Neural cell (in vitro differentiated cells): ENCODE results near the gene KLF9.

Experiments used
- CTCF ChIP-seq: fragments of 450-650 bp; IDR thresholded peaks from 2 replicates; pipeline ENCODE4 v1.5.1; 2014; ENCODE audit warnings: antibody characterized with exemption, mild to moderate bottlenecking, moderate library complexity; ENCODE audit not compliant: poor library complexity, severe bottlenecking
- EP300 ChIP-seq: fragments of 450-650 bp; conservative IDR thresholded peaks from 2 replicates; pipeline ENCODE4 v1.6.1; 2014; ENCODE audit warnings: antibody characterized with exemption, mild to moderate bottlenecking, moderate library complexity; ENCODE audit not compliant: poor library complexity, severe bottlenecking
- EZH2 ChIP-seq: fragments of 200-600, 300-800 bp; shearing (Covaris generic), sonication (generic); IDR thresholded peaks from 2 replicates; pipeline ENCODE4 v1.6.1; 2014; ENCODE audit warnings: antibody characterized with exemption, low read length, borderline replicate concordance, mild to moderate bottlenecking; ENCODE audit not compliant: insufficient read depth, poor library complexity, severe bottlenecking
- POLR2AphosphoS5 ChIP-seq: IDR thresholded peaks from 2 replicates; pipeline ENCODE4 v1.6.1; 2012
- RAD21 ChIP-seq: fragments of 450-650 bp; conservative IDR thresholded peaks from 2 replicates; pipeline ENCODE4 v1.6.1; 2014; ENCODE audit warnings: antibody characterized with exemption, mild to moderate bottlenecking, moderate library complexity
- REST ChIP-seq: IDR thresholded peaks from 2 replicates; pipeline ENCODE4 v1.6.1; 2012; ENCODE audit warnings: borderline replicate concordance
- TAF1 ChIP-seq: IDR thresholded peaks from 2 replicates; pipeline ENCODE4 v1.6.1; 2012; ENCODE audit warnings: low read depth

- TF ChIP-seq CTCF (no peak), TAF1 (no peak), POLR2AphosphoS5 (no peak), REST (no peak), RAD21 (no peak), EP300 (no peak), EZH2 (no peak)
These were observed 14.3 kb upstream of the KLF9 start for GRCh38 chr9:70428781-70429180.
